Chondrocyte (in vitro differentiated cells): Measurements from ENCODE around the gene DRG1. TPM values are rescaled to one million over a fixed set of nuclear protein-coding genes. Genes with fewer than 3 reads are reported as not detected.
"Not testable (repeated sequence)": the region's sequence is repeated elsewhere in the genome, so short reads cannot be mapped to it uniquely, and the experiment has no call there.

ENCODE experiments used
- DNase-seq: peaks from one replicate; pipeline ENCODE4 v3.0.0; 2021; ENCODE audit warnings: mixed read lengths, low spot score
- H3K27ac Mint-ChIP-seq: one replicate; pipeline ENCODE4 v1.8.0; 2021; ENCODE audit warnings: mild to moderate bottlenecking, moderate library complexity, mixed read lengths; ENCODE audit not compliant: unreplicated experiment
- H3K27me3 Mint-ChIP-seq: 2 replicates; pipeline ENCODE4 v1.8.0; 2021; ENCODE audit warnings: low read depth, mixed read lengths
- H3K36me3 Mint-ChIP-seq: 2 replicates; pipeline ENCODE4 v1.8.0; 2021; ENCODE audit warnings: low read depth, mixed read lengths
- H3K4me1 Mint-ChIP-seq: 2 replicates; pipeline ENCODE4 v1.8.0; 2021; ENCODE audit warnings: low read depth, mild to moderate bottlenecking, mixed read lengths
- H3K4me3 Mint-ChIP-seq: one replicate; pipeline ENCODE4 v1.8.0; 2021; ENCODE audit warnings: mild to moderate bottlenecking, moderate library complexity, mixed read lengths; ENCODE audit not compliant: unreplicated experiment
- H3K9me3 Mint-ChIP-seq: 2 replicates; pipeline ENCODE4 v1.8.0; 2021; ENCODE audit warnings: low read depth, mixed read lengths
- CTCF ChIP-seq: fragments of 200-600 bp; sonication (generic); IDR thresholded peaks from 2 replicates; pipeline ENCODE4 v1.5.0; 2021; ENCODE audit warnings: antibody characterized with exemption, mild to moderate bottlenecking, moderate library complexity
- total RNA-seq: library from RNA; stranded (reverse); gene quantifications from 3 replicates; pipeline ENCODE4 v1.2.1, GENCODE V29; 2021

The DRG1 gene
- total RNA-seq, 1 donor from 2014 or later = 44.2 TPM

- DNase-seq = no peak
- Mint-ChIP-seq H3K27me3 (no peaks in the 10 kb centered on the region), H3K4me3 (no peak overlapping the region), H3K4me1 (no peaks in the 10 kb centered on the region), H3K9me3 (no peaks in the 10 kb centered on the region), H3K36me3 (peaks cover 40% of the 10 kb centered on the region), H3K27ac (no peak overlapping the region)
- TF ChIP-seq CTCF = no peak
Observed at GRCh38 chr22:31465307-31465706, 65.9 kb downstream of the DRG1 start.

- no peak for DNase-seq
- Mint-ChIP-seq H3K4me1 (peaks cover 20% of the 10 kb centered on the region), H3K27ac (peak overlapping the region; percentile 51), H3K27me3 (no peaks in the 10 kb centered on the region), H3K36me3 (peaks cover 9% of the 10 kb centered on the region), H3K9me3 (no peaks in the 10 kb centered on the region), H3K4me3 (no peak overlapping the region)
- TF ChIP-seq CTCF = peak; percentile 28
Observed at GRCh38 chr22:31474743-31475142, 75.3 kb downstream of the DRG1 start.

- DNase-seq = no peak
Observed at GRCh38 chr22:31475800-31476199, 76.4 kb downstream of the DRG1 start.

GRCh38 chr22:31477329-31477728 is 77.9 kb downstream of the DRG1 start:
- DNase-seq = no peak
- H3K36me3 Mint-ChIP-seq = peaks cover 19% of the 10 kb centered on the region
- H3K27me3 Mint-ChIP-seq = no peaks in the 10 kb centered on the region
- H3K27ac Mint-ChIP-seq = no peak overlapping the region
- no peaks in the 10 kb centered on the region for H3K9me3 Mint-ChIP-seq
- no peak overlapping the region for H3K4me3 Mint-ChIP-seq
- peaks cover 14% of the 10 kb centered on the region for H3K4me1 Mint-ChIP-seq
- no peak for TF ChIP-seq CTCF

More at GRCh38 chr22:31475800-31476199, 76.4 kb downstream of the DRG1 start:
- peaks cover 12% of the 10 kb centered on the region for H3K36me3 Mint-ChIP-seq
- no peaks in the 10 kb centered on the region for H3K9me3 Mint-ChIP-seq
- TF ChIP-seq CTCF = no peak
- H3K4me1 Mint-ChIP-seq = peaks cover 20% of the 10 kb centered on the region
- H3K4me3 Mint-ChIP-seq = no peak overlapping the region
- no peaks in the 10 kb centered on the region for H3K27me3 Mint-ChIP-seq
- H3K27ac Mint-ChIP-seq = peak overlapping the region; percentile 1

GRCh38 chr22:31481129-31481528 is 81.7 kb downstream of the DRG1 start:
- Mint-ChIP-seq H3K4me1 (peaks cover 3% of the 10 kb centered on the region), H3K9me3 (no peaks in the 10 kb centered on the region), H3K4me3 (no peak overlapping the region), H3K27ac (no peak overlapping the region), H3K27me3 (no peaks in the 10 kb centered on the region), H3K36me3 (peaks cover 24% of the 10 kb centered on the region)
- DNase-seq = no peak
- no peak for TF ChIP-seq CTCF

- DNase-seq, H3K27ac Mint-ChIP-seq, H3K27me3 Mint-ChIP-seq, H3K9me3 Mint-ChIP-seq, H3K4me3 Mint-ChIP-seq, H3K4me1 Mint-ChIP-seq: not testable (repeated sequence)
- H3K36me3 Mint-ChIP-seq = peaks cover 24% of the 10 kb centered on the region
Observed at GRCh38 chr22:31482470-31482869, 83.1 kb downstream of the DRG1 start.
